ENCODE data around the gene PCDH9. TPM values are rescaled to one million over a fixed set of nuclear protein-coding genes. Genes with fewer than 3 reads are reported as not detected.
A peak's percentile ranks its signal among the peaks of the same experiment; 100 is the strongest.

PCDH9 gene
- total and polyA plus RNA-seq, 10 donors: 0.24 to 8.1 (median 3.8) TPM

DNA sequence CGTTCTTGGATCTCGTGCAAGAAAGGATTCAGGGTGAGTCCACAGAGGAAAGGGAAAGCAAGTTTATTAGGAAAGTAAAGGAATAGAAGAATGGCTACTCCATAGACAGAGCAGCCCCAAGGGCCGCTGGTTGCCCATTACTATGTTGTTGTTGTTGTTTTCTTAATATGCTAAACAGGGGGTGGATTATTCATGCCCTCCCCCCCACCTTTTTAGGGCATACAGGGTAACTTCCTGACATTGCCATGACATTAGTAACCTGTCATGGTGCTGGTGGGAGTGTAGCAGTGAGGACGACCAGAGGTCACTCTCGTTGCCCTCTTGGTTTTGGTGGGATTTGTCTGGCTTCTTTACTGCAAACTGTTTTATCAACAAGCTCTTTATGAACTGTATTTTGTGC is 29.1 kb upstream of the PCDH9 start:
- Histone ChIP-seq H3K36me3 (no peaks in the 10 kb centered on the region), H3K4me1 (no peaks in the 10 kb centered on the region), H3K4me3 (no peak overlapping the region), H3K27ac (no peak overlapping the region), H3K9me3 (no peaks in the 10 kb centered on the region), H3K27me3 (replicated peaks in 1 of 7) (no peaks in the 10 kb centered on the region)
- no peak for DNase-seq
- 79 to 89% (median 87%) methylated on average over 5 of the region's 5 CpGs for WGBS, 5 donors
- intact Hi-C loops (cut with DNase I; ENCODE audit: low total_unique reads): no loop called here
- TF ChIP-seq POLR2A (IDR thresholded peaks at IDR 0.05) (no peak), POLR2AphosphoS5 (IDR thresholded peaks at IDR 0.05) (no peak)
- TF ChIP-seq, protein P1, sequence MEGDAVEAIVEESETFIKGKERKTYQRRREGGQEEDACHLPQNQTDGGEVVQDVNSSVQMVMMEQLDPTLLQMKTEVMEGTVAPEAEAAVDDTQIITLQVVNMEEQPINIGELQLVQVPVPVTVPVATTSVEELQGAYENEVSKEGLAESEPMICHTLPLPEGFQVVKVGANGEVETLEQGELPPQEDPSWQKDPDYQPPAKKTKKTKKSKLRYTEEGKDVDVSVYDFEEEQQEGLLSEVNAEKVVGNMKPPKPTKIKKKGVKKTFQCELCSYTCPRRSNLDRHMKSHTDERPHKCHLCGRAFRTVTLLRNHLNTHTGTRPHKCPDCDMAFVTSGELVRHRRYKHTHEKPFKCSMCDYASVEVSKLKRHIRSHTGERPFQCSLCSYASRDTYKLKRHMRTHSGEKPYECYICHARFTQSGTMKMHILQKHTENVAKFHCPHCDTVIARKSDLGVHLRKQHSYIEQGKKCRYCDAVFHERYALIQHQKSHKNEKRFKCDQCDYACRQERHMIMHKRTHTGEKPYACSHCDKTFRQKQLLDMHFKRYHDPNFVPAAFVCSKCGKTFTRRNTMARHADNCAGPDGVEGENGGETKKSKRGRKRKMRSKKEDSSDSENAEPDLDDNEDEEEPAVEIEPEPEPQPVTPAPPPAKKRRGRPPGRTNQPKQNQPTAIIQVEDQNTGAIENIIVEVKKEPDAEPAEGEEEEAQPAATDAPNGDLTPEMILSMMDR (IDR thresholded peaks at IDR 0.05 in 8 of 11, conservative IDR thresholded peaks at IDR 0.05 in 3 of 11): no peak

DNA sequence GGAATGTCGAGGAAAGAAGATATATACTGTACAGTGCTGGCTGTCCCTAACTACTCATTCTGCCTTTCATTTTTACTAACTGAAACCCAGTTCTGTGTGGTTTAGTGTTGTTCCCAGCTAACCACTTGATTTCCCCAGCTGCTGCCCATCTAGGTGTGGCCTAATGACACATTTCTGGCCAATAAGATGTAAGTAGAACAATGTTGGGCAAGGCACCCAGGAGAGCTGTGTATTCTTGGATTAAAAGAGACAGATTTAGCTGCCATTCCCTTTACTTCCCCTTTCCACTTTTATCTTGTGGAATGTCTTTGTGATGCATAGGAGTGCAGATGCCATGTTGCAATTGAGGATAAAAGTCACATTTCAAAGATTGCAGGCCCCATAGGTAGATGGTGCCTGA is 28.3 kb upstream of the PCDH9 start:
- H3K27ac ChIP-seq: no peak overlapping the region
- no peaks in the 10 kb centered on the region for H3K9me3 ChIP-seq
- H3K4me3 ChIP-seq: no peak overlapping the region
- no peaks in the 10 kb centered on the region for H3K27me3 ChIP-seq (replicated peaks in 1 of 7)
- 72 to 87% (median 75%) methylated on average over 1 of the region's 1 CpG for WGBS, 5 donors
- TF ChIP-seq, protein P1 (IDR thresholded peaks at IDR 0.05 in 8 of 11, conservative IDR thresholded peaks at IDR 0.05 in 3 of 11): no peak
- TF ChIP-seq POLR2A (IDR thresholded peaks at IDR 0.05): no peak
- TF ChIP-seq POLR2AphosphoS5 (IDR thresholded peaks at IDR 0.05): no peak
- no peaks in the 10 kb centered on the region for H3K36me3 ChIP-seq
- intact Hi-C loops (cut with DNase I; ENCODE audit: low total_unique reads): no loop called here
- H3K4me1 ChIP-seq: no peaks in the 10 kb centered on the region
- DNase-seq: no peak

DNA sequence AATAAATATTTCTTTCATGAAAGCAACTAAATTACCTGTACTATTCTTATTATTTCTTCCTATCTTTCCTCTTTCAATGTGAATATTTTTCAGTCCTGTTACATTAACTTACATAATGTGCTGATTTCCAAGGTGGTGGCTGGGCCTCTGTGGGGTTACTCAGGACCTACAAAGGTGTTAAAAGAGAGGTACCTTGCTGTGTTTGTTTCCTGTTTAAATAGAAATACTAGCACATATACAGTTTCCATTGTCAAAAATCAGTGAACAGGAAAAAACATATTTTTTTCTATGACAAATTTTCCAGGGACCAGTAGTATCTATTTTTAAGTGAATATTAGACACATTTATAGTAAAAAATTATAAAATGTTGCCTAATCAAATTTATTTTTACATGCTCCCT is 8.7 kb upstream of the PCDH9 start:
- Histone ChIP-seq H3K4me3 (no peak overlapping the region), H3K27ac (no peak overlapping the region), H3K9me3 (no peaks in the 10 kb centered on the region), H3K4me1 (no peaks in the 10 kb centered on the region), H3K36me3 (no peaks in the 10 kb centered on the region), H3K27me3 (replicated peaks in 1 of 7) (no peaks in the 10 kb centered on the region)
- TF ChIP-seq, protein P1 (IDR thresholded peaks at IDR 0.05 in 8 of 11, conservative IDR thresholded peaks at IDR 0.05 in 3 of 11): no peak
- no peak for TF ChIP-seq POLR2A (IDR thresholded peaks at IDR 0.05)
- no peak for TF ChIP-seq POLR2AphosphoS5 (IDR thresholded peaks at IDR 0.05)
- DNase-seq: no peak
- intact Hi-C loops (cut with DNase I; ENCODE audit: low total_unique reads): no loop called here

DNA sequence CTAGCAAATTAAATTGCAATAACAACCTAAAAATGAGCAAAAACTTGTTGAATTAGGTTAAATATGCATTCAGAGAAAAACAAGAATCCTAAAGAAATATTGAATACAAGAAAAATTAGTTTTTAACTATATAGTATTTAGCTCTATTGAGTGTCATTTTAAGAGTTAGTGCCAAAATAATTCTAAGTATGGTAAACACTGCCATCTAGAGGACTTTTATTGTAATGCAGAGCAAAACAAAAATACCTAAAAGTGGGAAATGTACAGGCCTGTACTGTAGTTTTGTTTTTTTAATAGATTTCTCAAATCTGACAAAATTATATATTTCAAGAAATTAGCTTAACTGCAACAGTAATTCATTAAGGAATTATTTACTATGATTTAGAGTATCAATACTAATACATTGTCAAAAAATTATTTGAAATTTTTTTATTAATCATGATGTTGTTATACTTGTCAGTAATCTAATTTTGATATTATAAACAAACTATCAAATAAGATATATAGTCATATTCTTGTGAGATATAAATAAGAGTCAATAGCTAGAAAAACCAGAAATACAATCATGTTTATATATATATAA is 8.2 kb upstream of the PCDH9 start:
- intact Hi-C loops (cut with DNase I; ENCODE audit: low total_unique reads): no loop called here
- Histone ChIP-seq H3K4me3 (no peak overlapping the region), H3K27me3 (replicated peaks in 1 of 7) (no peaks in the 10 kb centered on the region), H3K27ac (no peak overlapping the region), H3K36me3 (no peaks in the 10 kb centered on the region), H3K4me1 (no peaks in the 10 kb centered on the region), H3K9me3 (no peaks in the 10 kb centered on the region)
- no peak for DNase-seq
- TF ChIP-seq, protein P1 (IDR thresholded peaks at IDR 0.05 in 8 of 11, conservative IDR thresholded peaks at IDR 0.05 in 3 of 11): peak; percentile 57 to 84 (median 72)
- no peak for TF ChIP-seq POLR2A (IDR thresholded peaks at IDR 0.05)
